Measurements from ENCODE around the gene GDNF. TPM values are rescaled to one million over a fixed set of nuclear protein-coding genes. Genes with fewer than 3 reads are reported as not detected.
A peak's percentile ranks its signal among the peaks of the same experiment; 100 is the strongest.

Gene GDNF
- polyA plus RNA-seq, 3 donors, result not detected

DNA sequence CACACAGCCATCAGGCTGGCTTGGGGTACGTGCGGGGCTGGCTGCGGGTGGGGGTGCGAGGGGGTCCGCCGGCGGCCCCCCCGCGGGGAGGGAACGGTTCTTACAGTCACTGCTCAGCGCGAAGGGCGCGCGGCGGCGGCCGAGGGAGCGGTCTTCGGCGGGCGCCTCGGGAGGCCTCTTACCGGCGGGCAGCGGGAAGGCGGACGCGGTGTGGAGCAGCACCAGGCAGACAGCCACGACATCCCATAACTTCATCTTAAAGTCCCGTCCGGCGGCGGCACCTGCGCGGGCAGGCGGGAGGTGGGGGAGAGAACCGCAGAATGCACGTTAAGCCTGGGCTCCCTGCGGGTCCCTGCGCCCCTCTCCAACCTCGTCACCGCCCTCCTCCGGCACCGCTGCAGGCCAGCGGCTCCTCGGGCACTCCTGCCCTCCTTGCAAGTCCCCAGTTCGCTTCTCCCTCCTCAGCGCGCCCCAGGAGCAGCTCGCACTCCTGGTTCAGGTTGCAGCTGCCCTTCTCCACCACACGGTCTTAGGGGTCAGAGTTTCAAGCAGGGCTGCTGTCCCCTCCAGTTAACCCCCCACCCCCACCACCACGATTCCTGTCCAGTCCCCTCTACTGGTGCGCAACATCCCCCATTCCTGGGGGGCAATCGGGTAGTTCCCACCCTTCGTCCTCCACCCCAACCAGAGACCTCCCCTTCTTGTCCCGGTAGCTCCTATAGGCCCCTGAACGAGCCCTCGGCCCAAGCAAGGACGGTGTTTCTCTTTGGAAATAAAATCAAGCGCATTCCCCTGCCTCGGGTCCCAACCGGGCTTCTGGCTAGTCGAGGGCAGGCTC, 5.1 kb downstream of the GDNF start:
- 2% methylated on average over 61 of the region's 64 CpGs for WGBS (ENCODE audit: insufficient coverage)
- no peak overlapping the region for H3K4me3 ChIP-seq (replicated peaks in 1 of 3; ENCODE audit: low read depth in 2 of 3, low read length in 3 of 3)

DNA sequence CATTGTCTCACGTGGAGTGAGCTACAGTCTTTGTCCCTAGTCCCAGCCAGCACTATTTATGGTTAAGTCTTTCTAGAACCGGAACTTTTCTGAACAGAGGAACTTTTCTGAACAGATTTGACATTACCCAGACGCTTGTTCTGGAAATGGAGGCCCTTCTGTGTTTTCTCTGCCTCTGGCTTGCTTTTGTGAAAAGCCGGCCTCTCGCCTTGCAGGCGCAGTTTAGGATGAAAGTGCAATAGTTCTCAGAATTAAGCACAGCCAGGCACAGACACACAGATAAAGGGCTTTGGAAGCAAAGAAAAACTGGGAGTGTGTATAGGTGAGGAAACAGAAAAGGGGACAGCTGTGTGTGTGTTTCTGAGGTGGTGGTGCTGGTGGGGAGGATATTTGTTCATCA, 5.9 kb downstream of the GDNF start:
- peaks cover 0 to 38% of the 10 kb centered on the region in 2 donors for H3K9me3 ChIP-seq (replicated peaks in 1 of 2; ENCODE audit: control insufficient read depth in 1 of 2, insufficient read depth in 1 of 2, low read length in 2 of 2)

More for the DNA sequence above, 5.1 kb downstream of the GDNF start:
- H3K4me2 ChIP-seq (replicated peaks; ENCODE audit: extremely low read depth, low read length, poor library complexity, severe bottlenecking), result no peak overlapping the region
- no peaks in the 10 kb centered on the region for H4K20me1 ChIP-seq (ENCODE audit: insufficient read depth, low read length)
- intact Hi-C loops (cut with micrococcal nuclease), result loop anchor here (5.0 to 10.0 kb wide), 2 partner anchors 358 to 360 kb away; no protein-coding TSS in a partner anchor
- Mint-ChIP-seq H3K4me1 (peaks cover 34% of the 10 kb centered on the region), H3K36me3 (peaks cover 5 to 11% of the 10 kb centered on the region in 2 donors), H3K4me3 (peak overlapping the region in 1 of 2 donors; percentile 90), H3K27me3 (ENCODE audit: low read depth in 3 of 3) (peaks cover 79 to 92% (median 83%) of the 10 kb centered on the region in 3 donors), H3K9me3 (peaks cover 0 to 24% (median 8%) of the 10 kb centered on the region in 7 donors), H3K27ac (no peak overlapping the region)
- no peak overlapping the region for H2AFZ ChIP-seq (ENCODE audit: insufficient read depth, low read depth, low read length, poor library complexity, severe bottlenecking)
- H3K9me3 ChIP-seq (replicated peaks in 1 of 2; ENCODE audit: control insufficient read depth in 1 of 2, insufficient read depth in 1 of 2, low read length in 2 of 2), result peaks cover 0 to 38% of the 10 kb centered on the region in 2 donors
- H3K79me2 ChIP-seq (ENCODE audit: insufficient read depth, low read length), result no peaks in the 10 kb centered on the region
- TF ChIP-seq, protein P1, sequence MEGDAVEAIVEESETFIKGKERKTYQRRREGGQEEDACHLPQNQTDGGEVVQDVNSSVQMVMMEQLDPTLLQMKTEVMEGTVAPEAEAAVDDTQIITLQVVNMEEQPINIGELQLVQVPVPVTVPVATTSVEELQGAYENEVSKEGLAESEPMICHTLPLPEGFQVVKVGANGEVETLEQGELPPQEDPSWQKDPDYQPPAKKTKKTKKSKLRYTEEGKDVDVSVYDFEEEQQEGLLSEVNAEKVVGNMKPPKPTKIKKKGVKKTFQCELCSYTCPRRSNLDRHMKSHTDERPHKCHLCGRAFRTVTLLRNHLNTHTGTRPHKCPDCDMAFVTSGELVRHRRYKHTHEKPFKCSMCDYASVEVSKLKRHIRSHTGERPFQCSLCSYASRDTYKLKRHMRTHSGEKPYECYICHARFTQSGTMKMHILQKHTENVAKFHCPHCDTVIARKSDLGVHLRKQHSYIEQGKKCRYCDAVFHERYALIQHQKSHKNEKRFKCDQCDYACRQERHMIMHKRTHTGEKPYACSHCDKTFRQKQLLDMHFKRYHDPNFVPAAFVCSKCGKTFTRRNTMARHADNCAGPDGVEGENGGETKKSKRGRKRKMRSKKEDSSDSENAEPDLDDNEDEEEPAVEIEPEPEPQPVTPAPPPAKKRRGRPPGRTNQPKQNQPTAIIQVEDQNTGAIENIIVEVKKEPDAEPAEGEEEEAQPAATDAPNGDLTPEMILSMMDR (IDR thresholded peaks at IDR 0.05), result no peak
- no peak for DNase-seq
- no peak overlapping the region for H3K9ac ChIP-seq (ENCODE audit: insufficient read depth, low read length, poor library complexity, severe bottlenecking)
- no peaks in the 10 kb centered on the region for H3K36me3 ChIP-seq (replicated peaks in 1 of 2; ENCODE audit: control insufficient read depth in 1 of 2, insufficient read depth in 2 of 2, low read length in 2 of 2)
- peaks cover 10 to 19% of the 10 kb centered on the region in 2 donors for H3K4me1 ChIP-seq (ENCODE audit: control insufficient read depth in 1 of 2, insufficient read depth in 2 of 2, low read length in 2 of 2)
- H3K27me3 ChIP-seq (ENCODE audit: control insufficient read depth in 2 of 2, insufficient read depth in 2 of 2, low read length in 2 of 2), result peaks cover 82 to 94% of the 10 kb centered on the region in 2 donors
- H3K27ac ChIP-seq (ENCODE audit: low read depth in 1 of 2, low read length in 2 of 2), result no peak overlapping the region

More for the DNA sequence above, 5.9 kb downstream of the GDNF start:
- Histone ChIP-seq H3K27ac (ENCODE audit: low read depth in 1 of 2, low read length in 2 of 2) (no peak overlapping the region), H4K20me1 (ENCODE audit: insufficient read depth, low read length) (no peaks in the 10 kb centered on the region), H2AFZ (ENCODE audit: insufficient read depth, low read depth, low read length, poor library complexity, severe bottlenecking) (no peak overlapping the region), H3K9ac (ENCODE audit: insufficient read depth, low read length, poor library complexity, severe bottlenecking) (no peak overlapping the region), H3K79me2 (ENCODE audit: insufficient read depth, low read length) (no peaks in the 10 kb centered on the region), H3K4me1 (ENCODE audit: control insufficient read depth in 1 of 2, insufficient read depth in 2 of 2, low read length in 2 of 2) (peaks cover 10 to 19% of the 10 kb centered on the region in 2 donors), H3K4me3 (replicated peaks in 1 of 3; ENCODE audit: low read depth in 2 of 3, low read length in 3 of 3) (no peak overlapping the region), H3K4me2 (replicated peaks; ENCODE audit: extremely low read depth, low read length, poor library complexity, severe bottlenecking) (no peak overlapping the region), H3K27me3 (ENCODE audit: control insufficient read depth in 2 of 2, insufficient read depth in 2 of 2, low read length in 2 of 2) (peaks cover 79 to 91% of the 10 kb centered on the region in 2 donors), H3K36me3 (replicated peaks in 1 of 2; ENCODE audit: control insufficient read depth in 1 of 2, insufficient read depth in 2 of 2, low read length in 2 of 2) (no peaks in the 10 kb centered on the region)
- peaks cover 5 to 11% of the 10 kb centered on the region in 2 donors for H3K36me3 Mint-ChIP-seq
- 68% methylated on average over 5 of the region's 6 CpGs for WGBS (ENCODE audit: insufficient coverage)
- H3K27ac Mint-ChIP-seq, result no peak overlapping the region
- H3K4me3 Mint-ChIP-seq, result peak overlapping the region in 1 of 2 donors; percentile 71
- TF ChIP-seq, protein P1 (IDR thresholded peaks at IDR 0.05), result no peak
- intact Hi-C loops (cut with micrococcal nuclease), result loop anchor here in 1 of 2 donors (10.0 kb wide), 1 partner anchor 361 kb away; no protein-coding TSS in a partner anchor
- DNase-seq, result no peak
- H3K4me1 Mint-ChIP-seq, result peaks cover 30% of the 10 kb centered on the region
- H3K27me3 Mint-ChIP-seq (ENCODE audit: low read depth in 3 of 3), result peaks cover 76 to 88% (median 80%) of the 10 kb centered on the region in 3 donors
- H3K9me3 Mint-ChIP-seq, result peaks cover 0 to 20% (median 8%) of the 10 kb centered on the region in 7 donors
